Progenitor cell of endocrine pancreas (in vitro differentiated cells): ENCODE results near the gene ADARB1. TPM values are rescaled to one million over a fixed set of nuclear protein-coding genes. Genes with fewer than 3 reads are reported as not detected.
"Not testable (repeated sequence)": the region's sequence is repeated elsewhere in the genome, so short reads cannot be mapped to it uniquely, and the experiment has no call there.

ENCODE experiments used
- DNase-seq: peaks from one replicate; pipeline ENCODE4 v3.0.0; 2021; ENCODE audit warnings: low spot score; ENCODE audit not compliant: unreplicated experiment
- H3K27ac Mint-ChIP-seq: 2 replicates; pipeline ENCODE4 v1.8.0; 2021; ENCODE audit warnings: mild to moderate bottlenecking, moderate library complexity, mixed read lengths
- H3K27me3 Mint-ChIP-seq: 2 replicates; pipeline ENCODE4 v1.8.0; 2021; ENCODE audit warnings: mixed read lengths
- H3K36me3 Mint-ChIP-seq: 2 replicates; pipeline ENCODE4 v1.8.0; 2022; ENCODE audit warnings: mixed read lengths; ENCODE audit not compliant: insufficient read depth
- H3K4me1 Mint-ChIP-seq: 2 replicates; pipeline ENCODE4 v1.8.0; 2021; ENCODE audit warnings: low read depth, mixed read lengths
- H3K4me3 Mint-ChIP-seq: 2 replicates; pipeline ENCODE4 v1.8.0; 2021; ENCODE audit warnings: low read depth, mild to moderate bottlenecking, moderate library complexity, mixed read lengths
- H3K9me3 Mint-ChIP-seq: 2 replicates; pipeline ENCODE4 v1.8.0; 2021; ENCODE audit warnings: low read depth, mixed read lengths
- total RNA-seq: library from RNA; stranded (reverse); gene quantifications from 2 replicates; pipeline ENCODE4 v1.2.1, GENCODE V29; 2021
- TF ChIP-seq, protein P1 (sequence below): fragments of 200-600 bp; sonication (generic); IDR thresholded peaks from one replicate; pipeline ENCODE4 v1.5.0; 2021; ENCODE audit warnings: antibody characterized with exemption, mild to moderate bottlenecking; ENCODE audit not compliant: unreplicated experiment

The ADARB1 gene
- total RNA-seq, 1 donor from 2014 or later: 19.1 TPM

DNA sequence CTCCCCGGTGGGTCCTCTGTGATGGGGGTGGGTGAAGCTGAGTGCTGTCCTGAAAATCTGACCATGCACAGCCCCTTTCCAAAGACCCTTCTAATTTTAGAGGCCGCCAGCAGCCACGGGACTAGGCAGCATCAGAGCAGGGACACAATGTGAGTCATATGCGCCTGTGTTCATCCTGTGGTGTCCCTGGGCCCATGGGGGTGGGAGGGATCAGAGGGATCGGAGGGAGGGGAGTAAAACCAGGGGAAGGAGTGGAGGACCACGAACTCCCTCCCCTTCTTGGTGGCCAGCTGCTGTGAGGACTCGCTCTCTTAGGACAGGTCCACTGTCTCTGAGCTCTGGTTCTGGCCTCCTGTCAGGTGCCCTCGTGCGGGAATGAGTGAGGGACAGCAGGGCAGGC is 61.5 kb downstream of the ADARB1 start:
- no peak overlapping the region for H3K4me3 Mint-ChIP-seq
- DNase-seq: no peak
- TF ChIP-seq, protein P1, sequence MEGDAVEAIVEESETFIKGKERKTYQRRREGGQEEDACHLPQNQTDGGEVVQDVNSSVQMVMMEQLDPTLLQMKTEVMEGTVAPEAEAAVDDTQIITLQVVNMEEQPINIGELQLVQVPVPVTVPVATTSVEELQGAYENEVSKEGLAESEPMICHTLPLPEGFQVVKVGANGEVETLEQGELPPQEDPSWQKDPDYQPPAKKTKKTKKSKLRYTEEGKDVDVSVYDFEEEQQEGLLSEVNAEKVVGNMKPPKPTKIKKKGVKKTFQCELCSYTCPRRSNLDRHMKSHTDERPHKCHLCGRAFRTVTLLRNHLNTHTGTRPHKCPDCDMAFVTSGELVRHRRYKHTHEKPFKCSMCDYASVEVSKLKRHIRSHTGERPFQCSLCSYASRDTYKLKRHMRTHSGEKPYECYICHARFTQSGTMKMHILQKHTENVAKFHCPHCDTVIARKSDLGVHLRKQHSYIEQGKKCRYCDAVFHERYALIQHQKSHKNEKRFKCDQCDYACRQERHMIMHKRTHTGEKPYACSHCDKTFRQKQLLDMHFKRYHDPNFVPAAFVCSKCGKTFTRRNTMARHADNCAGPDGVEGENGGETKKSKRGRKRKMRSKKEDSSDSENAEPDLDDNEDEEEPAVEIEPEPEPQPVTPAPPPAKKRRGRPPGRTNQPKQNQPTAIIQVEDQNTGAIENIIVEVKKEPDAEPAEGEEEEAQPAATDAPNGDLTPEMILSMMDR: no peak
- H3K36me3 Mint-ChIP-seq: no peaks in the 10 kb centered on the region
- H3K9me3 Mint-ChIP-seq: no peaks in the 10 kb centered on the region
- H3K27me3 Mint-ChIP-seq: no peaks in the 10 kb centered on the region
- H3K27ac Mint-ChIP-seq: no peak overlapping the region
- H3K4me1 Mint-ChIP-seq: peaks cover 1% of the 10 kb centered on the region

DNA sequence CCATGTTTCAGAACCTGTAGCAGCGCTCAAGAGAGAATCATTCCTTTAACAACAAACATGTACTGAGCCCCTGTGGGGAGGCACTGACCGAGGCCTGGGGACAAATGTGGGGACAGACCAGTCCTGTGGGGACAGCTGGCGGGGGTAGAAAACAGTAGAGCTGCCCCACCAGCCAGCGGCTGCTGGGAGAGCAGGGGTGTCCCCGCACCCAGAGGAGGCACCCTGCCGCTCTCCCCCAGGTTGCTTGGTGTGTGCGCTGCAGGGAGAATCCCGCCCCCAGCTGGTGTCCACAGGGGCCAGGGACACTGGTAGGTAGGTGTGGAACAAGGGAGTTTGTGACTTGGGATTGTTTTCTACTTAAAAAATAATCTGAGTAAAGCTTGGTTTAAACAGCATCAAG is 62.1 kb downstream of the ADARB1 start:
- peaks cover 1% of the 10 kb centered on the region for H3K4me1 Mint-ChIP-seq
- no peak overlapping the region for H3K4me3 Mint-ChIP-seq
- TF ChIP-seq, protein P1: no peak
- no peaks in the 10 kb centered on the region for H3K27me3 Mint-ChIP-seq
- no peak overlapping the region for H3K27ac Mint-ChIP-seq
- no peak for DNase-seq
- no peaks in the 10 kb centered on the region for H3K36me3 Mint-ChIP-seq
- no peaks in the 10 kb centered on the region for H3K9me3 Mint-ChIP-seq

DNA sequence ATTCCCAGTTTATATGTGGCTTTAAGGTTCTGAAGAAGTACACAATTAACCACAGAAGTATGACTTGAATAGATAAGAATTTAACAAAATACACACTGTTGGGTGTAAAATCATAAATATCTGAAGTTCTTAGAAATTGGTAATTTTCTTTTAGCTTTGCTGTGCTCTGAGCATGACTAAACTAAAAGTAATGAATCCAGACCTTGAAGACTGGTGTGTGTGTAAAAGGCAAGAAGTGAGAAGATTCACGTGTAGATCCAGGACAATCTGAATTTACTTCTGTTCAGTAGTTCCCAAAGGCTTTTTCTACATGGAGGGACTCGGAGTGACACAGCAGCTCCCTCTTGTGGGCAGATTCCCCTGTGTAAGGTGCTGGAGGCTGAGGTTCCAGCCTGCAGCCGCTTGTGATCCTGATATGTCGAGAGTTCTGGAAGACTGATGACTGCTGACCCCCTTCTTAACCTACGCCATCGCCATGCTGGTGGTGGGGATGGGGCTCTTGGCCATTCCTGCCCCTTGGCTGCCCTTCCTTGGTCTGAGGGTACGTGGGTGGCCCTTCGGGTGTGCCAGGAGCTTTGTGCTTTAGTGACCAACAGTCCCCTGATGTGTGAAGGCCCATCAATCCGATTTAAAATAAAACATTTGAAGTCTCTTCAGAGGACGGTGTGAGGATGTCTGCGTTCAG is 62.7 kb downstream of the ADARB1 start:
- Mint-ChIP-seq H3K36me3 (no peaks in the 10 kb centered on the region), H3K27ac (no peak overlapping the region), H3K27me3 (no peaks in the 10 kb centered on the region), H3K4me3 (no peak overlapping the region), H3K9me3 (no peaks in the 10 kb centered on the region), H3K4me1 (peaks cover 1% of the 10 kb centered on the region)
- TF ChIP-seq, protein P1: peak; percentile 88
- DNase-seq: peak; percentile 73

- DNase-seq: no peak
- H3K9me3 Mint-ChIP-seq: no peaks in the 10 kb centered on the region
- no peak overlapping the region for H3K27ac Mint-ChIP-seq
- TF ChIP-seq, protein P1: no peak
- H3K4me3 Mint-ChIP-seq: no peak overlapping the region
- peaks cover 1% of the 10 kb centered on the region for H3K4me1 Mint-ChIP-seq
- no peaks in the 10 kb centered on the region for H3K36me3 Mint-ChIP-seq
- no peaks in the 10 kb centered on the region for H3K27me3 Mint-ChIP-seq
Measured at GRCh38 chr21:45137612-45137937, 63.2 kb downstream of the ADARB1 start.

- no peak overlapping the region for H3K4me3 Mint-ChIP-seq
- H3K9me3 Mint-ChIP-seq: no peaks in the 10 kb centered on the region
- TF ChIP-seq, protein P1: peak; percentile 75
- no peaks in the 10 kb centered on the region for H3K36me3 Mint-ChIP-seq
- peak; percentile 61 for DNase-seq
- peaks cover 1% of the 10 kb centered on the region for H3K4me1 Mint-ChIP-seq
- no peak overlapping the region for H3K27ac Mint-ChIP-seq
- H3K27me3 Mint-ChIP-seq: no peaks in the 10 kb centered on the region
Measured at GRCh38 chr21:45138199-45139002, 64.0 kb downstream of the ADARB1 start.

DNA sequence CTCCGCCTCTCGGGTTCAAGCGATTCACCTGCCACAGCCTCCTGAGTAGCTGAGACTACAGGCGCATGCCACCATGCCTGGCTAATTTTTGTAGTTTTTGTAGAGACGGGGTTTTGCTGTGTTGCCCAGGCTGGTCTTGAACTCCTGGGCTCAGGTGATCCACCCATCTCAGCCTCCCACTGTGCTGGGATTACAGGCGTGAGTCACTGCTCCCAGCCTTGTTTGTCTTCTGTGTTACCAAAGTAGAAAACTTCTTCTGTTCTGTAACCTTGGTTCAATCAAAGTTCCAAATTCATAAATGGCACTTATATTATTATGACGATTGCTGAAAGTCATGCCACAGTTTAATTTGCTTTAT is 64.6 kb downstream of the ADARB1 start:
- not testable (repeated sequence) for H3K36me3 Mint-ChIP-seq, H3K4me3 Mint-ChIP-seq, H3K4me1 Mint-ChIP-seq, DNase-seq, H3K27ac Mint-ChIP-seq, H3K27me3 Mint-ChIP-seq, H3K9me3 Mint-ChIP-seq
